ENCODE results near the gene TCL1A.

The TCL1A gene

DNA sequence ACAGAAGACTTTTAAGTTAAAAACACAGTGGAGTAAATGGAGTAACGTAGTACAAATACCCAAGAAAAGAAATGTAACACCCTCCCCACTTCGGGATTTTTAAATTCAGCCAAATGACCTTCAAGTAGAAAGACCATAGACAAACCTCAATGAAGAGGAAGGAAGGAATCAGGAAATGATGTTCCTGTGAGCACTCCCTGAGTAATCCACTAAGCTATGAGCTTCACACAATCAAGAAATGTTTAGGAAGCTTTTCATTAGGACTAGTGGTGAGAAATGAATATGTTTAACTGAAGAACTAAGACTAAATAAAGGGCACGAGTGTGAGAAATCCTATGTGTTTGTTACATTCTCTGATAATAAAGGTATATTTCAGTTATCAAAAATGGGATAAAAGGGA, 10.1 kb downstream of the TCL1A start:
- no peak for DNase-seq

DNA sequence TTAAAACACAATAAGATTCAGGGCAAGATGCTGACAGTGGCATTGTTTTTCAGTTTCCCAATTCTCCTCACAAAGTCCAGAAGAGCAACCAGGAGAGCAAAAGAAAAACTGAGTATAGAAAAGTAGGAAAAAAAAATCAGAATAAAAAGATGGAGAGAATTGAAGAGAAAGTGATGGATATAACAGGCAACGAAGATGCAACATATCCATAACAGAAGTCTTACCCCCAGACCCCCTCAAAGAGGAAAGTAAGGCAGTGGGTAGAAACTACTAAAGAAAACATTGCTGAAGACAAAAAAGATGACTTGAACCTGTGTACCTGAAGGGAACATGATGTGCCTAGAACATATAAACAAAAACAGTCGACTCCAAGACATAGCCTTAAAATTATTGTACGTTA, 10.6 kb downstream of the TCL1A start:
- DNase-seq, result no peak

DNA sequence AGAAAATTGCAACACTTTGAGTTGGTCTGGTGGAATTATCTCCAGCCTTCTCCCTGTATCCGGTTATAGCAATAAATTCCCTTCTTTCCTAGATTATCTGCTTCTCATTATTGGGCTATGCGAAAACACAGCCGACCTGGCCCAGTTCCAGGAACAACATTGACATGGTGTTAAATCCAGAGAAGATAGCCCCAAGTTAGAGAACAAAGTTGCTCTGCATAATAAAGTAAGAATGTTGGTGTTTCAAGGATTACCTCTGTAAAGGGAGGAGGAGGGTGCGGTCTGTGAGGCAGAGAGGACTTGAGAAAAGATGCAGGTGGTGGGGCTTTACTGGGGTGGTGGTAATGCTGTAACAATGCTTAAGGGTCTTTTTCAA, 12.1 kb downstream of the TCL1A start:
- no peak for DNase-seq

DNA sequence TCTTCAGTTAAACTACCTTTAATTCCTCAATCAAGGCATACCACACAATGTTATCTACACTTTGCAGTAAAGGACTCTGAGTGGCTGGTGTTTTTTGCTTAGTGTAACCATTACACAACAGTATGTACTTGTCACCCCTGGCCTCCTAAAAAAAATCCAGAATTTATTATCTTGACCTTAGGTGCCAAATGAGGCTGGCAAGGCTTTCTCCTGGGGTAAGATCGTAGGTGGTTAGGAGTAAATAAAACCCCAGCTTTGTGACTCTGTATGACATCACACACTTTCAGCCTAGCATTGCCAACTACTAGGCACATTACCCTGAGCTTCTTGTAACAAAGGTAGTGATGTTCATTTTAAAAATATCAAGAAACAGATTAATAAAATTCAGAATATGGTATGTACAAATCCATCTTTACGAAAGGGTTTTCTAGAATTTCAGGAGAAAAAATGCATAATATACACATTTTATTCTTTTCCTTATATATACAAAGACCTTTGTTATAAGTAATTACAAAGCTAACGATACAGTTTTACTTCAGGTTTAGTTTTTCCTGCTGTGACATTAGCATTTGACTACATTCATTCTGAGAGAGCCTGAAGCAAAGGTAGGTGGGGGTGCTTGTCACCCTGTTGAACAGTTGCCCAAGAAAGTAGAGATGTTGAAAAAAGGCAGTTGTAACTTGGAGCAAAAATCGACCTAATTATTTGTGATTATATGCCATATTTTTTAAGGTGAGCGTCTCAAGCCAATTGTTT, 13.5 kb downstream of the TCL1A start:
- DNase-seq, result no peak

DNA sequence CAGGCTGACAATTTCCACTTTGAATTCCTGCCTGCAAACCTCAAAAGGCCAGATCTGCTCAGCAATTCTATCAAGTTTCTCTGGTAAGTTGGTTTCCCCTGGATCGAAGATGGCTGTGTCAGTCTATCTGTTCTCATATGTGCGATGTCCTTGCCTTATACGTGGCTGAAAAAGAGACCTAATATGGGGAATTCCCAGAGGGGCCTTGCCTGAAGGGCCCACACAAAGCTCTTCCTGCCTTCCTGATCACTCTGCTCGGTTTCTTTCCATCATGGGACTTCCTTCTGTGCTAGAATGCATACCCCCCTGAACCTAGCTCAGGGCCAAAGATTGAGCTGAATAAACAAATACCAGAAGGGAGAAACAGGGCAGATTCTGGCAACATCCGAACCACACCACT, 14.5 kb downstream of the TCL1A start:
- DNase-seq, result no peak

DNA sequence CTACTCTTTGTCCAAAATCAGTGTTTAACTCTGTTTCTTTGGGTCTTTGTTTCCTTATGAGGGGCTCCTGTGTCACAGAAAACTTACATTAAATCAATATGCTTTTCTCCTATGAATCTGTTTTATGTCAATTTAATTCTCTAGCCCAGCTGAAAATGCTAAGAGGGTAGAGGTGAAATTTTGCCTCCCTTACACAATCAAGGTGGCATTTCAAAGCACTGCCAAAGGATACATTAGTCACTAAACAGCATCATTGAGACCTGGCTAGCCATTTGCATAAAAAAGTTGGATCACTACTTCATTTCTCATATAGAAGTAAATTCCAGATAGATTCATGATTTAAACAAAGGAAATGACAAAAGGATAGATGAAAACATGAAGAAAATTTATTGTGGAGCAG, 15.6 kb downstream of the TCL1A start:
- DNase-seq, result no peak

DNA sequence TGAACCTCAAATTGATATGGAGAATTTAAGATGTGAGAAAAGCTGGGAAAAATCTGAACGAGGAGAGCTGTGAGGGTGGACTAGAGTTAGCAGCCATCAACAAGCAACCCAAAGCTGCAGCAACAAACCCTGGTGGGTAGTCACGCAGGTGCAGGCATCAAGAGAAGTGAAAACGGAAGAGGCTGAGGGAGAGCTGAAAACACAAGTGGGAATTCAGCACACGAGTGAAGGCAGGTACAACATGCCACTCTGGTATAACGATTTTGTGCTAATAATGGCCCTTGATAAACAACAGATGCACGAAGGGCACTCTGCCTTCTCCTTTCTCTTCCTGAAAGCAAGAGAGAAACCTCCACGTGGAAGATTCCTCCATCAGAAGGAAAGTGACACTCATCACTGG, 16.2 kb downstream of the TCL1A start:
- no peak for DNase-seq

DNA sequence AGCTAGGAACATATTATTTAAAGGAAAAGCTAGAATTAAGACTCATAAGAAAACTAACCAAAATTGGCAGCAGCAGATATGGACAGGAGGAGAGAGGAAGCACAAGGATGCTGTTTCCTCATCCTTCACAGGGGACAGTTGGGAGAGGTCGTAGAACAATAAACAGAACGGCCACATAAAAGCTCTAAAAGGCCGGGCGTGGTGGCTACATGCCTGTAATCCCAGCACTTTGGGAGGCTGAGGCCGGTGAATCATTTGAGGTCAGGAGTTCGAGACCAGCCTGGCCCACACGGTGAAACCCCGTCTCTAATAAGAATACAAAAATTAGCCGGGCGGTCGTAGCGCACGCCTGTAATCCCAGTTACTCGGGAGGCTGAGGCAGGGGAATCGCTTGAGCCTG, 17.2 kb downstream of the TCL1A start:
- no peak for DNase-seq

DNA sequence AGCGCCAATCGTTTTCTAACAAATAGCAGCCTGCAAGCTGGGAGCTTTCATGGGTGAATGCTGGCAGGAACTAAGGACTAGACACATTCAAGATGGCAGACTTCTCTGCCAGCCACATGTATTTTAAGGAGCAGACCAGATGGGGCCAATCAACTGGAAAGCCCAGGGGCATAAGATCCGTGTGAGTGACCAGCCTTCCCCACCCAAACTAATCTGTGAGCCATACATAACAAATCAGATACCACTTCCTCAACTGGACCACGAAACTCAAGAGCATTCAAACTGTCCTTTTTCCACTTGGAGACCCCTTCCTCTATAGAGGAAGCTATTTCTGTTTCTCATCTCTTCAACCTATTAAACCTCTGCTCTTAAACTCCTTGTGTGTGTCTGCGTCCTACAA, 18.0 kb downstream of the TCL1A start:
- no peak for DNase-seq

DNA sequence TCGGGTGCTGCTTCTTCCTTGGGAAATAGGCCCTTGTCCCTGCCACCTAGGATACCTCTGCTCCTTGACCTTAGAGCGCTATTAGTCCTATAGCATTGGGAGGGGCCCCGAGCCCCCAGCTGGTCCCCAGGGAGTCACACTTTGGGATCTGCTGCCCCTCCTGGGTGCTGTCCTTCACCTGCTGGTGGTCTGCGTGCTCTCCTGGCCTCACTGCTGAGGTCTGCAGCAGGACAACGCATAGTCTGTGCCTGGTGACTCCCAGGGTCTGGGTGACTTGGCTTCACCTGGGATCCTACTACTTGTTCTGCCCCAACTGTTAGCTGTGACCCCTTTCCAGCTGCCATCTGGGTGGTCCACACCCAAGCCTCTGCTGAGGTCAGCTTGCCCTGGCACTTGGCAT, 18.9 kb downstream of the TCL1A start:
- DNase-seq, result no peak

DNA sequence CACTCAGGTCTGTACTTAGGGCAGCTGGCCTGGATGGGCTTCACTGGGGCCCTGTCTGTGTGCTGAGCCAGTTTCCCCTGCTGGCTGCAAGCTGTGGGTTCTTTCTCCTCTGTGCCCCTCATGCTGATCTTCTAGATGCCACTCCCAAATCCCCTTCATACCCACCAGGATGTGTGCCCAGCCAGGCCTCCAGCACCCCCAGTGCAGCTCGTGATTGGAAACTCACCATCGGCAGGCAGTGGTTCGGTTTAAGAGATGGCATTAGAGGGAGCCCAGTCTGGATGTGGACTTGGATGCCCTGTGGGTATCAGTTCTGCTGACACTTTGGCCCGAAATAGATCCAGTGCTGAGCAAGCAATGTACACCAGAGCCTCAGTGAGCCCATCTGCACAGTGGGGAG, 21.8 kb downstream of the TCL1A start:
- no peak for DNase-seq

DNA sequence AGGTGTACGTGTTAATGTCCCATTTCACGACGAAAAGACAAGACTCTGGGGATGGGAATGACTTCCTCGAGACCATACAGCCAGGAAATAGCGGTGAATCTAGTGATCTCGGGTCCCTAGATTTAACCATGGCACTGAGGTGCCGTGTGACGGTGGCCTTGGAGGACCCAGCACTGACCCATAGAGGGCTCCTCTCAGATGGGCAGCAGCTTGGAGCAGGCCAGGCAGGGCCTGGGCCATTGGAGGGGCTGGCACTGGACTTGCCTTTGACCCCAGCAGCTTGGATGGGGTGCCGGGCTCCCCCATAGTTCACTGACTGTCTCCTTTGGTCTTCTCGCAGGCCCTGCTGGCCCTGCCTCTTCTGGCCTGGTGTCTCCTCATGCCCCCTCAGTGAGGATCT, 22.3 kb downstream of the TCL1A start:
- DNase-seq, result no peak

DNA sequence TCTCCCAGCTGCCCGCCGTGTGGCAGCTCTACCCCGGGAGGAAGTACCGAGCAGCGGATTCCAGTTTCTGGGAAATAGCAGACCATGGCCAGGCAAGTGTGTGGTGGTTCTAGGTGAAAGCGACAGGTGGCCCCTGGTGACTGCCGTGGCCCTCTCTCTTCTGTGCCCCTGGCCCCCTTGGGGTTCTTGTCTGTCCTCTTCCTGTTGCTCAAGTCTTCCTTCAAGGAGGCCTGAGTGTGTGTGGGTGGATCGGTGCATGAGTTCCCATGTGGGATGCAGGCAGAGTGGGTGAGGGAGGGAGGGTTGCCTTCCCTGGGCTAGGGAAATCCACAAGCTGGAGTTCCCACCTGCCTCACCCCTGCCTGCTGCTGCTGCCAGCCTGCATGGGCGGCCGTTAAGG, 23.1 kb downstream of the TCL1A start:
- DNase-seq, result no peak

DNA sequence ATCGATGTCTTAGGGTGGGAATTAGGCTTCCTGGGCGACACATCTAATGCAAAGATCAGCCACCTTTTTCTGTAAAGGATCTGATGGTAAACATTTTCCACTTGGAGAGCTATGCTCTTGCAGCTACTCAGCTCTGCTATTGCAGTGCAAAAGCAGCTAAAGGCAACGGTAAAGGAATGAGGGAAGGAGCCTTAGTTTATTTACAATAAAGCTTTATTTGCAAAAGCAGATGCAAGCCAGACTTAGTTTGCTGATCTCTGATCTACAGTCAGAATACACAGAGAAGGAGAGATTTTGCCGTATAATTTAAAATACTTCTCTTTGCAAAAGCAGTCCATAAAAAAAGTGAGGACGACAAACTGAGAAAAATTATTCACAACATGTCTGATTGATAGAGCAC, 24.5 kb downstream of the TCL1A start:
- no peak for DNase-seq

DNA sequence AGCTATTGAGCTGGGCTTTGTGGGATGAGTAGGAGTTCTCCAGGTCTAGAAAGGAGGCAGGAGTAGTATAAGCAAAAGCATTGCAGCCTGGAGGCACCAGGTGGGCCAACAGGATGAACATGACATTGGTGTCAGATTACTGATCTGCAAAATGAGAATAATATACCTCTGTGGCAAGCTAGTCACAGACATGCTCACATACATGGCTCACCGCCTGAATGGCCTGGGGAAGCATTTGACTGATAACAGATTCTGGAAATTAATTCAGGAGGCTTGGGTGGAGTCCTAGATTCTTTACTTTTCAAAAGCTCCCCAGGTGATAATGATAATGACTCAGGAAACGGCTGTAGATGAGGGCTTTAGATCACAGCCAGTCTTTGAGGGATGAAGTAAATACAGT, 27.0 kb downstream of the TCL1A start:
- no peak for DNase-seq

DNA sequence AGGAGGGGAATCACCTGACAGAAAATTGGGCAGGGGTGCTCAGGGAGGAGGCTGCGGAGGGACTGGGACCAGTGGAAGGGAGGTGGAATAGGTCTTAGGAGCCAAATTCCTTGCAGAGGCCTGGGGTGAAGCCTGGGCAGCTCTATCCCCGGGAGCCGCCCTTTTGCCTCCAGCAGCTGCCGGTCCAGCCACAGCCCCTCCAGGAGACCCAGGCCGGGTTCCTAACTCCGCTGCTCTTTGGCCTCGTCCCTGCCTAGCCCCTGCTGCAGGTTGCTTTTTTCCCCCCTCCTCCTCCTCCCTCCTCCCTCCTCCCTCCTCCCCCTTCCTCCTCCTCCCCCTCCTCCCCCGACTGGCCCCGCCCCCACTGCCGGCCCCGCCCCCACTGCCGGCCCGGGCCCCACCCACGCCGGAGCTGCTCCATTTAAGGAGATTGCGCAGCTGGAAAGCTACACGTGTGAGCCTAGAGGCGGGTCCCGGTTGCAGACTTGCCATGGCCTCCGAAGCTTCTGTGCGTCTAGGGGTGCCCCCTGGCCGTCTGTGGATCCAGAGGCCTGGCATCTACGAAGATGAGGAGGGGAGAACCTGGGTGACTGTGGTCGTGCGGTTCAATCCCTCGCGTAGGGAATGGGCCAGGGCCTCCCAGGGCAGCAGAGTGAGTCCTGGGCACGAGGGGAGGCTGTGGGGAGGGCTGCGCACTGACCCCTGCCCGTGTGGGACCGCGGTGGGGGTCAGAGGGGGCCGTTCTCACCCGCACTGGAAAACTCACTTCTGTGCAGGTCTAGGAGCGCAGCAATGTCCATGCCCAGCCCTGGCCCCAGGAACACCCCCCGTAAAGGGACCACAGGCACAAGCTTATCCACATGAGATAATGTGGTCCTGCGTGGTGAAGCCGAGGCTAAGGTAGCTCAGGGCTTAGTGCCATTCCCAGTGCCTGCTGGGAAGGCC, 27.7 kb downstream of the TCL1A start, which contains the start of gene TCL1B:
TSS of gene TCL1B (plus strand) at position 449 of the 945 bp plus-strand sequence. CDS start at position 491, 42 bp downstream.
- DNase-seq, result no peak

DNA sequence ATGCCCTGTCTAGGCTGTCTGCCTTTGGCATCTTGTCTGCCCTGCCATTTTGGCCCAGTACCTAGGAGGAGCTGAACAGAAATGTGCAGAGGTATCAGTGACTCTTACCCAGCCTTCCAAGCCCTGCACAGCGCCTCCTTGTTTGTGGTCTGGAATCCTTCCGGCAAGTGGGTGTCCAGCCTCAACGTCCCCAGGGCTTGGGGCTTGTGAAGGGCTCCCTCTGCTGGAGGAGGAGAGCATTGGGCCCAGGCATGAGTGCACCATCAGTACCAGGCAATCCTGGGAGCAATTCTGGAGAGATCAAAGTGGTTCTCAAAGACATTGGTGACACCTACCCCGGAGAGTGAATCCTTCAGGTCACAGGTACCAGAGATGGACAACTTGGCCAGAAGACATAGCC, 30.1 kb downstream of the TCL1A start:
- DNase-seq, result no peak

DNA sequence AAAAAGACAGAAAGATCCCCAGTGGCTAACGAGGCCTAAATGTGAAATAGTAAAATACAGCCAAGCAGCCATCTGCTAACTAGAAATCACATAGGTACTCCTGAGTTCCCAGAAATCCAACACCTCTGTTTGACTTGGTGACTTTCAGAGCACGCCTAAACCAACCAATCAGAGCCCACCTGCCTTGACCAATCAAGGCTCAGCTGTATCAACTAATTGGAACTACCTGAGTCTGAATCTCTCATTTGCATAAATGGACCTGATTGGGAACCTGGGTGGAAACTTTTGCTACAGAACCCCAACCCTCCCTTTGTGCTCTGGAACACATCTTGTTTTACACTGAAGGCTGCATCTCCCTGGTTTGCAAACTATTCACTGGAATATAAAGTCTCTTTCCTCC, 32.8 kb downstream of the TCL1A start:
- DNase-seq, result no peak

DNA sequence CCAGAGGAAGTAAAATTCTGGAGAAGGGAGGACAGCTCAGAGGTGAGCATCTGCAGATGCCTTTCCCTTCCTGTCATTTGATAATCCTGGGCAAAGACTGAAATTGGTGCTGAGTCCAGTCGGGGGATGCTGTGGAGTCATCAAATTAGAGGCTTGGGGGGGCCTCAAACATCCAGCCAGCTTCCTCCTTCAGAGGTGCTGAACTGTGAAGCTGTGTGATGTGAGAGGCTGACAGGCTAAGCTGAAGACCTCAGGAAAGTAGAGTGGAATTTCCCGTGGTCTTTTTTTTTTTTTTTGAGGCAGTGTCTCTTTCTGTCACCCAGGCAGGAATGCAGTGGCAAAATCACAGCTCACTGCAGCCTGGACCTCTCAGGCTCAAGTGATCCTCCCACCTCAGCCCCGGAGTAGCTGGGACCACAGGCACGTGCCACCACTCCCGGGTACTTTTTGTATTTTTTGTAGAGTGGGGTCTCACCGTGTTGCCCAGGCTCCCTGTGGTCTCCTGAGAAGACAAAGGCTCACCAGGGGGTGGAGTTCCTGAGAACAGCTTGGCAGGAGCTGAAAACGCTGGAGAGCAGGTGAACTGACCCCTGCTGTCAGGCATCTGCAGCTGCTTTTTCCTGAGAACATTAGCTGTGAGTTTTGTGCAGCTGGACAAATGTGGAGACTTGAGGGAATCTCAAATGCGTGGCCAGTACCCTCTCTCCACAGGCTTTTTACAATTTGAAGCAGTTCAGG, 33.8 kb downstream of the TCL1A start:
- DNase-seq, result no peak

DNA sequence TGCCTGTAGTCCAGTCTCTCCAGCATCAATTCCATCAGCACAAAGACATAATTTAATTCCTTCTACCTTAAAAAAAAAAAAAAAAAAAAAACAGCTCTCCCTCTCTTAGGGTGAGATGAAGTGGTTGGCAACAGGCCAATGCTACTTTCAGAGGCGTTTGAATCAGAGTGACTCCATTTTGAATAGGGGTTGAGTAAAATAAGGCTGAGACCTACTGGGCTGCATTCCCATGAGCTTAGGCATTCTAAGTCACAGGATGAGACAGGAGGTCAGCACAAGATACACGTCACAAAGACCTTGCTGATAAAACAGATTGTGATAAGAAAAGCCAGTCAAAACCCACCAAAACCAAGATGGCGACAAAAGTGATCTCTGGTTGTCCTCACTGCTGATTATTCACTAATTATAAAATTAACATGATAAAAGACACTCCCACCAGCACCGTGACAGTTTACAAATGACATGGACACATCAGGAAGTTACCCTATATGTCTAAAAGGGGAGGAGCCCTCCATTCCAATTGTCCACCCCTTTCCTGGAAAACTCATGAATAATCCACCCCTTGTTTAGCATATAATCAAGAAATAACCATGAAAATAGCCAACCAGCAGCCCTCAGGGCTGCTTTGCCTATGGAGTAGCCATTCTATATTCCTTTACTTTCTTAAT, 34.6 kb downstream of the TCL1A start:
- DNase-seq, result no peak

DNA sequence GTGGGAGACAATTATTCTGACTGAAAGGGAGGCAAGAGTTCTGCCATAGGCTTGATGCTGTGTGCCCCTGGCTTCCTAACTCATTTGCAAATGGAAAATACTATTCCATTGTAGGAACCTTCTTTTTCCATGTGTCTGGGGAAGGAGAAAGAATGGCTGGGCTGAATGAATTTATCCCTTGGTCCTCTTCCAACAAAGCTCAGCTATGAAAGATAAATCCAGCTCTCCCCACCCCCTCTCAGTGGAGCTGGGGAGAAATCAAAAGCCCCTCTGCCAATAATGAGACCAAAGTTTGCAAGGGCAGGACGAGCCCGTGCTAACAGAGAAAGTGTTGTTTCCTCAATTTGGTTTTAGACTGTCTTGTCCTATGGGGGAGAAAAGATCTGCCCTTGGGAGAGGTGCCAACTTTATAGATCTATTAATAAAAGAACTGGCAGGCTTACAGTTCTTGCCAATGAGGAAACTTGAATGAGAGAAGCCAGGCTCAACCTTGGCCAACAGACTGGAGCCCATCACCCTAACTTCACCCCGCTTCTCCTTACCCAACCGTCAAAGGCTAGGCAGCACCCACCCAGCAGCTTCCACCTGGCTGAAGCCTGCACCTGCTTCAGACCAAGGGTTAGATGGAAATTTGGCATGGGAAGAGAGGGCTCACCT, 36.6 kb downstream of the TCL1A start:
- no peak for DNase-seq

DNA sequence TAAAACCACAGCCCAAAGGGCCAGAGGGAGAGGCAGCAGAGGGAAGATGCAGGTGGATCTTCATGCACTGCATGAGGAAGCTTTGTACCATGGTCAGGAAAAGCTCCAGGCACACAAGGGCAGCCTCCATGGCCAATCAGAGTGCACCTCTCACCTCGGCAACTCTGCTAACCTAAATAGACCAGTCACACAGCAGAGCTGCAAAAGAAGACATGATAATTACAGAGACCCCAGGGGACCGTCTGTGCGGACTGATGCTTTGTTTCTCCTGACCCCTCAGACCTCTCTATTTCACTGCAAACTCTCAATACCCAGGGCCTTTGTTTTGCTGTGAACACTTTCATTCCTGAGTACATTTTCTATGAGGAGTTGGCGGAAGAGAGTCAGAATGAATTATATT, 38.4 kb downstream of the TCL1A start:
- no peak for DNase-seq

Data from cortex of kidney (tissue), 1 donor.